Lung (tissue), 12 donors: Measurements from ENCODE around the gene ULK4. TPM values are rescaled to one million over a fixed set of nuclear protein-coding genes. Genes with fewer than 3 reads are reported as not detected.

ENCODE experiments used
- ATAC-seq: fragments of 200-7000 bp; cut with Tn5 transposase; one replicate; pipeline ENCODE4 v1.9.1; 2020; ENCODE audit warnings: moderate number of reproducible peaks; ENCODE audit not compliant: insufficient read depth, low FRiP score
- DNase-seq, 3 donors: peaks; one replicate each; pipeline ENCODE4 v3.0.0-alpha.2; 2013 to 2017
- H3K27ac ChIP-seq, 2 donors: one replicate each; pipeline ENCODE4 v1.5.1; 2013; ENCODE audit warnings: mild to moderate bottlenecking in 2 of 2, moderate library complexity in 2 of 2, control low read depth in 1 of 2, inconsistent platforms in 1 of 2, low read depth in 1 of 2, low read length in 1 of 2
- H3K27me3 ChIP-seq, 3 donors: one replicate each; pipeline ENCODE4 v1.5.1; 2013; ENCODE audit warnings: low read length in 2 of 3; ENCODE audit not compliant: control insufficient read depth in 3 of 3, insufficient read depth in 3 of 3
- H3K36me3 ChIP-seq, 4 donors: one replicate each; pipeline ENCODE4 v1.5.1; 2013; ENCODE audit warnings: low read length in 4 of 4, mild to moderate bottlenecking in 1 of 4, moderate library complexity in 1 of 4; ENCODE audit not compliant: control insufficient read depth in 4 of 4, insufficient read depth in 4 of 4
- H3K4me1 ChIP-seq, 5 donors: one replicate each; pipeline ENCODE4 v1.5.1; 2013; ENCODE audit warnings: low read length in 5 of 5, mild to moderate bottlenecking in 2 of 5, moderate library complexity in 1 of 5; ENCODE audit not compliant: control insufficient read depth in 5 of 5, insufficient read depth in 5 of 5
- H3K4me3 ChIP-seq: one replicate; pipeline ENCODE4 v1.5.1; 2013; ENCODE audit warnings: mild to moderate bottlenecking, control low read depth, moderate library complexity
- H3K9ac ChIP-seq, 2 donors: one replicate each; pipeline ENCODE4 v1.5.1; 2013; ENCODE audit warnings: low read length in 2 of 2, control low read depth in 1 of 2; ENCODE audit not compliant: insufficient read depth in 1 of 2
- H3K9me3 ChIP-seq, 4 donors: one replicate each; pipeline ENCODE4 v1.5.1; 2013; ENCODE audit warnings: low read length in 3 of 4, mild to moderate bottlenecking in 1 of 4, moderate library complexity in 1 of 4; ENCODE audit not compliant: control insufficient read depth in 4 of 4, insufficient read depth in 3 of 4
- WGBS, 2 donors: extraction: QIAGEN DNeasy Blood & Tissue Kit; methylation state at CpG; one replicate each; pipeline ENCODE4 v1.1.7; 2013; 5-methylcytosine and 5-hydroxymethylcytosine counted together
- polyA plus RNA-seq, 2 donors: library from polyadenylated mRNA; stranded (reverse); fragments of 200-250 nt; gene quantifications; one replicate each; pipeline ENCODE4 v1.2.1, GENCODE V29; 2013
- total RNA-seq, 2 donors: library from RNA; depleted of rRNA in 1 of 2; stranded (reverse); fragments of >200 nt in 1 of 2; gene quantifications; one replicate each; pipeline ENCODE4 v1.2.1, GENCODE V29; 2014 to 2021
- TF ChIP-seq, protein P1 (sequence below): IDR thresholded peaks from 2 replicates; pipeline ENCODE4 v1.5.1; 2012; ENCODE audit warnings: mild to moderate bottlenecking; ENCODE audit errors: control extremely low read depth, extremely low read depth
- donor health status: control.
- donor health status: control.
- donor health status: Bipolar disorder and iron deficiency.
- donor health status: healthy.
- donor health status: DM: yes; HTN: yes; CAD: no.

ULK4 gene
- total and polyA plus RNA-seq, 4 donors, result 2.8 to 56.0 (median 12.6) TPM

DNA sequence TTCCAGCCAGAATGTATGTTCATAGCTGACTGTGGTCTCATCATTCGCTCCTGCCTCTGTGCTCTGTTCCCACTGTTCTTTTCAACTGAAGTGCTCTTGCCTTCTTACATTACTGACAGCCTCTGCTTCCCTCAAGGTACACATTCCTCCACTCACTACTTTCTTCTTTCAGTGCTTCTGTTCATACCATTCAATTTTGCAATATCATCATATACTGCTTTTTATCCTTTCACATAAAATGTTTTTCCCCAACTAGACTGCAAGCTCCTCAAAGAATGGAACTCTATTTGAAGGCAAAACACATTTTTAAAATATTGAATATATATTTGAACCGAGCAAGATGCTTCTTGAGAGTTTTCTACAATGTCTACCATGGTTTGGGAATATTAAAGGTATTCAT, 471.5 kb downstream of the ULK4 start:
- H3K4me3 ChIP-seq, result no peak overlapping the region
- no peak for ATAC-seq

GRCh38 chr3:41489231-41489630, 472.7 kb downstream of the ULK4 start:
- ATAC-seq (no peak), DNase-seq (no peak)
- TF ChIP-seq, protein P1, sequence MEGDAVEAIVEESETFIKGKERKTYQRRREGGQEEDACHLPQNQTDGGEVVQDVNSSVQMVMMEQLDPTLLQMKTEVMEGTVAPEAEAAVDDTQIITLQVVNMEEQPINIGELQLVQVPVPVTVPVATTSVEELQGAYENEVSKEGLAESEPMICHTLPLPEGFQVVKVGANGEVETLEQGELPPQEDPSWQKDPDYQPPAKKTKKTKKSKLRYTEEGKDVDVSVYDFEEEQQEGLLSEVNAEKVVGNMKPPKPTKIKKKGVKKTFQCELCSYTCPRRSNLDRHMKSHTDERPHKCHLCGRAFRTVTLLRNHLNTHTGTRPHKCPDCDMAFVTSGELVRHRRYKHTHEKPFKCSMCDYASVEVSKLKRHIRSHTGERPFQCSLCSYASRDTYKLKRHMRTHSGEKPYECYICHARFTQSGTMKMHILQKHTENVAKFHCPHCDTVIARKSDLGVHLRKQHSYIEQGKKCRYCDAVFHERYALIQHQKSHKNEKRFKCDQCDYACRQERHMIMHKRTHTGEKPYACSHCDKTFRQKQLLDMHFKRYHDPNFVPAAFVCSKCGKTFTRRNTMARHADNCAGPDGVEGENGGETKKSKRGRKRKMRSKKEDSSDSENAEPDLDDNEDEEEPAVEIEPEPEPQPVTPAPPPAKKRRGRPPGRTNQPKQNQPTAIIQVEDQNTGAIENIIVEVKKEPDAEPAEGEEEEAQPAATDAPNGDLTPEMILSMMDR, result no peak
- H3K9me3 ChIP-seq, result no peaks in the 10 kb centered on the region
- H3K36me3 ChIP-seq, result no peaks in the 10 kb centered on the region
- no peak overlapping the region for H3K4me3 ChIP-seq
- 77 to 78% methylated on average over 1 of the region's 1 CpG for WGBS, 2 donors
- no peaks in the 10 kb centered on the region for H3K27me3 ChIP-seq
- no peaks in the 10 kb centered on the region for H3K4me1 ChIP-seq
- H3K27ac ChIP-seq, result no peak overlapping the region
- no peak overlapping the region for H3K9ac ChIP-seq

More for the DNA sequence above, 471.5 kb downstream of the ULK4 start:
- 90 to 93% methylated on average over 2 of the region's 2 CpGs for WGBS, 2 donors
- no peaks in the 10 kb centered on the region for H3K4me1 ChIP-seq
- no peaks in the 10 kb centered on the region for H3K9me3 ChIP-seq
- no peaks in the 10 kb centered on the region for H3K36me3 ChIP-seq
- H3K27me3 ChIP-seq, result no peaks in the 10 kb centered on the region
- TF ChIP-seq, protein P1, result no peak
- no peak for DNase-seq
- no peak overlapping the region for H3K9ac ChIP-seq
- H3K27ac ChIP-seq, result no peak overlapping the region

GRCh38 chr3:41488501-41488900, 473.4 kb downstream of the ULK4 start:
- TF ChIP-seq, protein P1, result no peak
- Histone ChIP-seq H3K4me3 (no peak overlapping the region), H3K9me3 (no peaks in the 10 kb centered on the region), H3K9ac (no peak overlapping the region), H3K4me1 (no peaks in the 10 kb centered on the region), H3K36me3 (no peaks in the 10 kb centered on the region), H3K27me3 (no peaks in the 10 kb centered on the region), H3K27ac (no peak overlapping the region)
- peak in 1 of 3 donors; percentile 37 for DNase-seq
- no peak for ATAC-seq

GRCh38 chr3:41485484-41485883, 476.4 kb downstream of the ULK4 start:
- no peaks in the 10 kb centered on the region for H3K27me3 ChIP-seq
- H3K9ac ChIP-seq, result no peak overlapping the region
- H3K9me3 ChIP-seq, result no peaks in the 10 kb centered on the region
- DNase-seq (no peak), ATAC-seq (no peak)
- H3K27ac ChIP-seq, result no peak overlapping the region
- TF ChIP-seq, protein P1, result no peak
- no peaks in the 10 kb centered on the region for H3K4me1 ChIP-seq
- no peaks in the 10 kb centered on the region for H3K36me3 ChIP-seq
- no peak overlapping the region for H3K4me3 ChIP-seq
- WGBS, 2 donors, result 96% methylated on average over 4 of the region's 4 CpGs
